Neural progenitor cell (in vitro differentiated cells): ENCODE data around the gene DLX5.
A peak's percentile ranks its signal among the peaks of the same experiment; 100 is the strongest.

Experiments
- EZH2 ChIP-seq: fragments of 200-600 bp; sonication (generic); IDR thresholded peaks from 2 replicates; pipeline ENCODE4 v1.6.1; 2017; ENCODE audit warnings: antibody characterized with exemption, mild to moderate bottlenecking, moderate library complexity
- EZH2phosphoT487 ChIP-seq: fragments of 200-600 bp; sonication (generic); IDR thresholded peaks from 2 replicates; pipeline ENCODE4 v1.6.1; 2017; ENCODE audit warnings: antibody characterized with exemption
- TF ChIP-seq, protein P1 (sequence below): fragments of 200-600 bp; sonication (generic); IDR thresholded peaks from 2 replicates; pipeline ENCODE4 v1.5.1; 2017; ENCODE audit warnings: antibody characterized with exemption, mild to moderate bottlenecking

DNA sequence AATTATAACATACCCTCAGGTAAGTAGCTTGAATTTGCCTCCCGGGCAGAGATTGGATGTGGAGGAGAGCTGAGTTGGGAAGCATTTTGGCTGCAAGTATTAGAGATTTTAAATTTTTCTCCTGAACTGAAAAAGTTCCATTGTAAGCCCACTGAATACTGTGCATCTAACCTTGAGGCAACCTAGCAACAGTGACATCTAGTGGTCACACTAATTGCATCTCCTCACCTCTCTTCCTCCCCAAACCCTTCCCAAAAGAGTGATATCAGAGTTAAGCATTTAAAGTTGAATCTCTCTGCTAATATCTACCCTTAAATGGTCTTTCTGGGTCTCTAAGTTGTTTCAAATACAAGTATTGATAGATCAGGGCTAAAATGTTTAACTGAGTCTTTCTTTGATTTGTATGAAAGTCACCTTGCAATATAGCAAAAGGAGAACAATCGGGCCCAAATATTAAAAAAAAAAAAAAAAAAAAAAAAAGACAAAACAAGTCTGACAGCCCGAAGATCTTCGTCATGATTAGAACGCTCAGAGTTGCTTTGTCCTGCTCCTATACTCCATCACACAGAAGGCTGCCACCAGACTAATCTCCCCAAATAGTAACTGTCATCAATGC lies 40.4 kb upstream of the DLX5 start:
- TF ChIP-seq, protein P1, sequence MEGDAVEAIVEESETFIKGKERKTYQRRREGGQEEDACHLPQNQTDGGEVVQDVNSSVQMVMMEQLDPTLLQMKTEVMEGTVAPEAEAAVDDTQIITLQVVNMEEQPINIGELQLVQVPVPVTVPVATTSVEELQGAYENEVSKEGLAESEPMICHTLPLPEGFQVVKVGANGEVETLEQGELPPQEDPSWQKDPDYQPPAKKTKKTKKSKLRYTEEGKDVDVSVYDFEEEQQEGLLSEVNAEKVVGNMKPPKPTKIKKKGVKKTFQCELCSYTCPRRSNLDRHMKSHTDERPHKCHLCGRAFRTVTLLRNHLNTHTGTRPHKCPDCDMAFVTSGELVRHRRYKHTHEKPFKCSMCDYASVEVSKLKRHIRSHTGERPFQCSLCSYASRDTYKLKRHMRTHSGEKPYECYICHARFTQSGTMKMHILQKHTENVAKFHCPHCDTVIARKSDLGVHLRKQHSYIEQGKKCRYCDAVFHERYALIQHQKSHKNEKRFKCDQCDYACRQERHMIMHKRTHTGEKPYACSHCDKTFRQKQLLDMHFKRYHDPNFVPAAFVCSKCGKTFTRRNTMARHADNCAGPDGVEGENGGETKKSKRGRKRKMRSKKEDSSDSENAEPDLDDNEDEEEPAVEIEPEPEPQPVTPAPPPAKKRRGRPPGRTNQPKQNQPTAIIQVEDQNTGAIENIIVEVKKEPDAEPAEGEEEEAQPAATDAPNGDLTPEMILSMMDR, result peak; percentile 83
- TF ChIP-seq EZH2, result no peak
- no peak for TF ChIP-seq EZH2phosphoT487
